SW 1271 (cell line): ENCODE data around the gene LRRC9.
"Not testable (repeated sequence)": the region's sequence is repeated elsewhere in the genome, so short reads cannot be mapped to it uniquely, and the experiment has no call there.

Experiments
- DNase-seq, 2 experiments: peaks; one replicate each; lab custom pipeline; 2025; lab: John Stamatoyannopoulos, UW

Gene LRRC9

DNA sequence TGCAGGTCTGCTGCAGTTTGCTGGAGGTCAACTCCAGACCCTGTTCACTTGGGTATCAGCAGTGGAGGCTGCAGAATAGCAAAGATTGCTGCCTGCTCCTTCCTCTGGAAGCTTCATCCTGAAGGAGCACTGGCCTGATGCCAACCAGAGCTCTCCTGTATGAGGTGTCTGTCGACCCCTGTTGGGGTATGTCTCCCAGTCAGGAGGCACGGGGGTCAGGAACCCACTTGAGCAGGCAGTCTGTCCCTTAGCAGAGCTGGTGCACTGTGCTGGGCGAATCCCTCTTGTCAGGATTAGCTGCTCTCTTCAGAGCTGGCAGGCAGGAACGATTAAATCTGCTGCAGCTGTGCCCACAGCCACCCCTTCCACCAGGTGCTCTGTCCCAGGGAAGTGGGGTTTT lies 37.9 kb downstream of the LRRC9 start:
- not testable (repeated sequence) for DNase-seq

- DNase-seq = no peak
Observed at GRCh38 chr14:59959668-59960067, 39.7 kb downstream of the LRRC9 start.

GRCh38 chr14:59961518-59962062 lies 41.6 kb downstream of the LRRC9 start:
- DNase-seq = no peak

GRCh38 chr14:59964251-59965007 lies 44.5 kb downstream of the LRRC9 start:
- DNase-seq = no peak

GRCh38 chr14:59969319-59969718 lies 49.4 kb downstream of the LRRC9 start:
- DNase-seq = no peak

- DNase-seq = no peak
Observed at GRCh38 chr14:59981564-59981963, 61.6 kb downstream of the LRRC9 start.

DNA sequence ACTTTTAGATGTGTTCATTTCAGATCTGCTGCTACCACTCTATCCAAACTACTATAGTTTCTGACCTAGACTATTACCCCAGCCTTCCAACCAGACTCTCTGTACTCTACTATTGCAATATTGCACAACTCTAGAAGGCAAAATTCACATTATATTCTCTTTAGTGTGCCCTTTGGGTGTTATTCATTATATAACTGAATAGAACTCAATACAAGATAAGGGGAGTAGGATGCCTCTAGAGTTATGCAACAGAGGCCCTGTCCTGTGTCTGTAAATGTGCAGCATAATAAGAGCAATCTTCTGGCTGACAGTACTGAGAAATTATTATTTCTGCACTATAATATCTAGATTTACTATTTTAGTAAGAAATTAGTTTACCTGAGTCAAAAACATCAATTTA lies 63.1 kb downstream of the LRRC9 start:
- no peak for DNase-seq

DNA sequence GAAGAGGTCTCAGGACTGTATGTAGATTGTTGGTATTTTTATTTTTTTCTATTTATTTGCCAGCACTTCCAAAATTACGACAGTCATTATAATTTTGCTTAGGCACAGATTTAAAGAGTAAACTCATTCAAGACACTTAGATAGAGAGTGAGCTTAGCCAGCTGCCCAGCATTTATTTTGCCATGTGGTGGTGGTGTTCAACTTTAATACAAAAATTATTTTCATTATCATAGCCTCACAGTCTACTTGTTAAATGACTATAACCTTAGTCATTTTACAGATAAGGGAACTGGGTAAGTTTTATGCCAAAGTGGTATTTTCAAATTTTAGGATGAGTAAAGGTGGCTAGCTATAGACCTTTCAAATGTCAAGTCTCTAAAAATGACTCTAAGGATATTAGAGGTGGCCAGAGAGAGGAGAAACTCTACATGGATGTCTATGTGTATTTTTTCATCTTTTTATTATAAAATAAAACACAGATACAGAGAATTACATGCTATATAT lies 66.7 kb downstream of the LRRC9 start:
- no peak for DNase-seq

- DNase-seq = no peak
Observed at GRCh38 chr14:59997449-59997848, 77.5 kb downstream of the LRRC9 start.

DNA sequence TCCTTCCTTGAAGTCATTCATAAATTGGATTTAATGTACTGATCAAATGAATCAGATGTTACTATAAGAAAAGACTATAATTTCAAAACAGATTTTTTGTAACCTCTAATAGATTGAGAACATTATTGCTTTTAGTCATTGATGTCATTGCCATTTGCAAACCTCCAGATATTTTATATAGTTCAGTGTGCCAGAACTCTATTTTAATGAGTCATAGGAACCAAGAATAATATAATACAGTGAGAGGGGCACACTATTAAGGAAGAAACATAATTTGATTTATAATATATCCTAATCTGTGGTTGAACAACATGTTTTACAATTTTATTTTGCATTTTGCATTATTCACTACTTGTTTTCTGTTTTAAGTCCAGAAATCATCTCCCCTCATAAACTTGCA lies 78.0 kb downstream of the LRRC9 start:
- DNase-seq = no peak

- DNase-seq = no peak
Observed at GRCh38 chr14:59998564-59998963, 78.6 kb downstream of the LRRC9 start.

DNA sequence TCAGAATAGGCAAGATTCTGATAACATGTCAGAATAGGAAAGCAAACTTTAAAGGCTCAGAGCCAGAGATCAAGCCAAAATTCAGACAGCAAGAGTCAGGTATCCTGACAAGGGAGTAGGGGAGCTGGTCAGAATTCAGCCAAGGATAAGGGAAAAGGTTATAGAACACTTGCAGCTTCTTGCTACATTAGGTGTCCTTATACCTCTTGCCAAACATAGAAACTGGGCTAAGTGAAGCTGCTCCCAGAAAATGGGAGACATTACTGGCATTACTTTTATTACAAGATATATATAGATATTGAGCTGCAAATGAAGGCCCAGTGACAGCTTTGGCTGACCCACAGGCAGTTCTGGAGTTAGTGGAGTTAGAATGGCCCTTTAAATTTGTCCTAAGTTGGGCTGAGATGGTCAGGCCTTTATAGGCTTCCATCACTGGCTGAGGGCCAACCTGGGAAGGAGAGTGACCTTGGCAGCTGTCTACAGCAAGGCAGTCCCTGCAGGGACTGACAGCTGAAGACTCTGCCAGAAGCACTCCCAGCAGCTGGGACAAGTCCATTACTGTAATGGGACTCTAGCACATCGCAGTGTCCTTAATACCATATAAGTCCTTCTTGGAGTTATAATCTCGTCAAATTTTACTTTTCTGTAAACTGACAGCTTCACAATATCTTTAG lies 83.0 kb downstream of the LRRC9 start:
- no peak for DNase-seq

DNA sequence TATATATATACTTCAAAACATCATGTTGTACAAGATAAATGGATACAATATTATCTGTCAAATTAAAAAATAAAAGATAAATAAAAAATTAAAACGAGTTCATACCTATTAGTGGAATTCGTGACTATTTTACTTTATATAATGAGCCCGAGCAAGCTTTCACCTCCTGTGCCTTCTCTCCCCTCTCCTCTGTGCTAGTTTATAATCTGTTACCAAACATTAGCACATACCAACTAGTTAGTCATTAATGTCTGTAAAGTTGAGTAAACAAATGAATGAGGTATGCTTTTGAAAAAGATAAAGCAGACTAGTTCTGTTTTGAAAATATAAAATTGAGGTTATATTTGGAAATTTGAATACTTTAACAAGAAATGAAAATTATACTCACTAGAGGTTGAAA lies 84.0 kb downstream of the LRRC9 start:
- DNase-seq = no peak

DNA sequence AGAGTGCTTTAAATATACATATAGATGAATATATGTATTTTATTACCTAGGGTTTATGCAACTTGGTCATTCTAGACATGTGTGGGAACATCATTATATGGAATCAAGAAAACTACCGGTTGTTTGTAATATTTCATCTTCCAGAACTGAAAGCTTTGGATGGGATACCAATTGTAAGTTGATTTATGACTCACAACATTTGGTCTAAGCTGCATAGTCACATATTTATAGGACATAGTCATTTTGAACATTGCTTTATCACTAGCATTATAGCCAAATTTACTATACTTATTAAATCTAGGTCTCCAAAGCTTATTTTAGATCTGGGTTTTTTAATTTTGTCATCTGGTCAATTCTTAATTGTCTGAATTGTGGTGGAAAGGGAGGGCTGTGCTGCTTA lies 88.1 kb downstream of the LRRC9 start:
- DNase-seq = no peak

DNA sequence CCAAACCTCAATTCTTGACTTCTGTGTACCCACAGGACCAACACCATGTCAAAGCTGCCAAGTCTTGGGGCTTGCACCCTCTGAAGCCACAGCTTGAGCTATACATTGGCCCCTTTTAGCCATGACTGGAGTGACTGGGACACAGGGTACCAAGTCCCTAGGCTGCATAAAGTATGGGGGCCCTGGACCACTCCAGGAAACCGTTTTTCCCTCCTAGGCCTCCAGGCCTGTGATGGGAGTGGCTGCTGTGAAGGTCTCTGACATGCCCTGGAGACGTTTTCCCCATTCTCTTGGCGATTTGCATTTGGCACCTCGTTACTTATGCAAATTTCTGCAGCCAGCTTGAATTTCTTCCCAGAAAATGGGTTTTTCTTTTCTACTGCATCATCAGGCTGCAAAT lies 90.3 kb downstream of the LRRC9 start:
- not testable (repeated sequence) for DNase-seq

DNA sequence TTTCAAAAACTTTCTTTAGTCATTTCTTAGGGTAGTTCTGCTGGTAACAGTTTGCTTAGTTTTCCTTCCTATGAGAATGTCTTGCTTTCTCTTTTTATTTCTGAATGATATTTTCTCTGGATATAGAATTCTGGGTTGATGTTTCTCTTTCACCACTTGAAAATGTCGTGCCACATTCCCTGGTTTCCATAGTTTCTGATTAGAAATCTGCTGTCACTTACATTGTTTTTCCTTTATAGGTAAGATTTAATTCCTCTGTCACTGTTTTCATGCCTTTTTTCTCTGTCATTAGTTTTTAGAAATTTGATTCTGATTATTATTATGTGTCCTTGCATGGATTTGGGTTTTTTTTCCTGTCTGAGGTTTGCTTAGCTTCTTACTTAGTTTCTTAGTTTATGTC lies 94.5 kb downstream of the LRRC9 start:
- no peak for DNase-seq

DNA sequence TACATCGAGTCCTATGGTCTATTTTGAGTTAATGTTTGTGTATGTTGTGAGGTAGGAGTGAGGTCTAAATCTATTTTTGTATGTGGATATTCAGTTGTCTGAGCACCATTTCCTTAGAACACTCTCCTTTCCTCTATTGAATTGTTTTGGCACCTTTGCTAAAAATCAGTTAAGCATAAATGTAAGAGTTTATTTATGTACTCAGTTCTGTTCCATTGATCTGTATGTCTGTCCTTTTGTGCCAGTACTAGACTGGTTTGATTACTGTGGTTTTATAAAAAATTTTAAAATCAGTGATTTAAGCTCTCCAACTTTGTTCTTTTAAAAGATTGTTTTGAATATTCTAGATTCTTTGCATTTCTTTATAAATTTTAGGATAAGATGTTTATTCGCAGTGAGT lies 101.7 kb downstream of the LRRC9 start:
- no peak for DNase-seq

GRCh38 chr14:60025571-60025970 lies 105.6 kb downstream of the LRRC9 start:
- no peak for DNase-seq

DNA sequence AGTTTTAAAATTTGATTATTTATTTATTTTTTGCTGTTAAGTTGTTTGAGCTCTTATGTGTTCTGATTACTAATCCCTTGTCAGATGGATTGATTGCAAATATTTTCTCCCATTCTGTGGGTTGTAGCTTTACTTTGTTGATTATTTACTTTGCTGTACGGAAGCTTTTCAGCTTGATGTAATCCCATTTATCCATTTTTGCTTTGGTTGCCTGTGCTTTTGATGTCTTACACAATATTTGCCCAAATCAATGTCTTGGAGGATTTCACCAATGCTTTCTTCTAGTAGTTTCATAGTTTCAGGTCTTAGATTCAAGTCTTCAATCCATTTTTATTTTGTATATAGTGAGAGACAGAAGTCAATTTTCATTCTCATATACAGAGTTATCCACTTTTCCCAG lies 115.2 kb downstream of the LRRC9 start:
- DNase-seq = no peak

DNA sequence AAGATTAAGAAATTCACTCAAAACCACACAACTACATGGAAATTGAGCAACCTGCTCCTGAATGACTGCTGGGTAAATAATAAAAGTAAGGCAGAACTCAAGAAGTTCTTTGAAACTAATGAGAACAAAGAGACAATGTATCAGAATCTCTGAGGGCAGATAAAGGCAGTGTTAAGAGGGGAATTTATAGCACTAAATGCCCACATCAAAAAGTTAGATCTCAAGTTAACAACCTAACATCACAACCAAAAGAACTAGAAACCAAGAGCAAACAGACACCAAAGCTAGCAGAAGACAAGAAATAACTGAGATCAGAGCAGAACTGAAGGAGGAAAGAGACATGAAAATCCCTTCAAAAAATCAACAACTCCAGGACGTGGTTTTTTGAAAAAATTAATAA lies 128.0 kb downstream of the LRRC9 start:
- not testable (repeated sequence) for DNase-seq

DNA sequence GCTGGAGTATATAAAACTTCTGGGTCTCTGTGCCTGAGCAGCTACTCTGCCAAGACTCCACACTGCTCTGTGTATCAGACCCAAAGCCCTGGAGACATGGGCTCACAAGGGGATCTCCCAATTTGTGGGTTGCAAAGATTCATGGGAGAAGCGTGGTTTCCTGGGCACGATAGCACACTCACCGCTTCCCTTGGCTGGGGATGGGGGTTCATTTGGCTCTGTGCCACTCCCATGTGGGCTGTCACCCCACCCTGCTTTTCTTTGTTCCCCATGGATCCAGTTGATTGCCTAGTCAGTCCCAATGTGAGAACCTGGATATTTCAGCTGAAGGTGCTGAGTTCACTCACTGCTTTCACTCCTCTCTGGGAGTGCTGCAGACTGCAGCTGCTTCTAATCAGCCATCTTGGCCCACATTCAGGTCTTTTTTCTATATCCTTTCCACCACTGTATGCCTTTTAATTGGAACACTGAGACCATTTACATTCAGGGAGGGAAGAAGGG lies 131.8 kb downstream of the LRRC9 start:
- no peak for DNase-seq

- DNase-seq = no peak
Observed at GRCh38 chr14:60058087-60058486, 138.1 kb downstream of the LRRC9 start.

DNA sequence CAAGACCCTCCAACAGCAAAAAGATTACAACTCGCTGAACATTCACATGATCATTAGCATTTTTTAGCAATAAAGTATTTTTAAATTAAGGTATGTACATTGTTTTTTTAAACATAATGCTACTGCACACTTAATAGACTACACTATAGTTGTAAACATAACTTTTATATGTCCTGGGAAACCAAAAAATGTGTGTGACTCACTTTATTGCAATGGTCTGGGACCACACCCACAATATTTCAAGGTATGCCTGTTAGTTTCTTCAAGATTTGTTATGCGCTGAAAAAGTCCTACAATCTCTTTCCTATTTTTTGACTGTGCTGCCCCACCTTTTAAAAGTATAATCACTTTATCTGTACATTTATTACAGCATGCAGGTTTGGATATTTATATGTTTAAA lies 141.4 kb downstream of the LRRC9 start:
- DNase-seq = peak in 1 of 2 experiments; percentile 10
